PC-3 (cell line): ENCODE data around the gene SLC12A3. TPM values are rescaled to one million over a fixed set of nuclear protein-coding genes. Genes with fewer than 3 reads are reported as not detected.

Experiments
- ATAC-seq: fragments of 200-7000 bp; cut with Tn5 transposase; 2 replicates; pipeline ENCODE4 v1.9.1; 2020; ENCODE audit warnings: mild to moderate bottlenecking, moderate library complexity
- BruUV-seq: library from RNA; stranded (reverse); fragments of 400-500 nt; replicated peaks from 2 replicates; lab custom pipeline; 2021; lab: Mats Ljungman, UMichigan
- CTCF ChIA-PET: fragments of 300-600 bp; sonication (Branson Sonifier 250); formaldehyde crosslinking; loops from one replicate; lab custom pipeline; 2022; ENCODE audit warnings: antibody characterized with exemption; lab: Charles Lee
- POLR2A ChIA-PET: fragments of 300-600 bp; sonication (Branson Sonifier 250); formaldehyde crosslinking; loops from one replicate; lab custom pipeline; 2022; ENCODE audit warnings: antibody characterized with exemption; ENCODE audit not compliant: unreplicated experiment; lab: Charles Lee
- DNase-seq: peaks from one replicate; pipeline ENCODE4 v3.0.0-alpha.2; 2015
- H2AFZ ChIP-seq: fragments of 300-600 bp; sonication (generic); 2 replicates; pipeline ENCODE4 v1.6.0; 2016; ENCODE audit warnings: antibody characterized with exemption, low read length
- H3F3A ChIP-seq: fragments of 300-600 bp; sonication (generic); one replicate; pipeline ENCODE4 v1.6.0; 2017; ENCODE audit warnings: antibody characterized with exemption, low read length, control low read depth, mild to moderate bottlenecking; ENCODE audit not compliant: unreplicated experiment
- H3K27ac ChIP-seq: fragments of 300-600 bp; sonication (generic); 2 replicates; pipeline ENCODE4 v1.5.1; 2016; ENCODE audit warnings: mild to moderate bottlenecking, low read length
- H3K27me3 ChIP-seq: fragments of 300-600 bp; sonication (generic); 2 replicates; pipeline ENCODE4 v1.6.1; 2016; ENCODE audit warnings: low read length, mixed read lengths
- H3K36me3 ChIP-seq: fragments of 300-600 bp; sonication (generic); 2 replicates; pipeline ENCODE4 v1.6.1; 2016; ENCODE audit warnings: low read depth, mixed run types, low read length, mixed read lengths
- H3K4me1 ChIP-seq: fragments of 300-600 bp; sonication (generic); 2 replicates; pipeline ENCODE4 v1.5.1; 2016; ENCODE audit warnings: low read length; ENCODE audit not compliant: insufficient read depth
- H3K4me2 ChIP-seq: fragments of 300-600 bp; sonication (generic); 2 replicates; pipeline ENCODE4 v1.6.0; 2016; ENCODE audit warnings: low read length
- H3K4me3 ChIP-seq: fragments of 300-600 bp; sonication (generic); 2 replicates; pipeline ENCODE4 v1.5.1; 2016; ENCODE audit warnings: mild to moderate bottlenecking, low read length, mixed read lengths
- H3K79me2 ChIP-seq: fragments of 300-600 bp; sonication (generic); 2 replicates; pipeline ENCODE4 v1.6.1; 2017; ENCODE audit warnings: low read length, mixed read lengths
- H3K9ac ChIP-seq: fragments of 300-600 bp; sonication (generic); 2 replicates; pipeline ENCODE4 v1.6.0; 2016; ENCODE audit warnings: mild to moderate bottlenecking, low read length
- H3K9me2 ChIP-seq: fragments of 300-600 bp; sonication (generic); replicated peaks from 2 replicates; pipeline ENCODE4 v1.6.1; 2016; ENCODE audit warnings: mixed run types, low read length, mixed read lengths
- H3K9me3 ChIP-seq: fragments of 300-600 bp; sonication (generic); 2 replicates; pipeline ENCODE4 v1.6.1; 2016; ENCODE audit warnings: low read length, mixed read lengths
- H4K20me1 ChIP-seq: fragments of 300-600 bp; sonication (generic); 2 replicates; pipeline ENCODE4 v1.6.1; 2016; ENCODE audit warnings: low read length, mixed read lengths
- EZH2 ChIP-seq: fragments of 300-600 bp; sonication (generic); IDR thresholded peaks from one replicate; pipeline ENCODE4 v1.6.1; 2017; ENCODE audit warnings: antibody characterized with exemption, mild to moderate bottlenecking, low read length; ENCODE audit not compliant: unreplicated experiment
- EZH2phosphoT487 ChIP-seq: fragments of 300-600 bp; sonication (generic); IDR thresholded peaks from 2 replicates; pipeline ENCODE4 v1.6.1; 2018; ENCODE audit warnings: mild to moderate bottlenecking, antibody characterized with exemption, low read length, borderline replicate concordance
- intact Hi-C: fragments of 100-400 bp; cut with micrococcal nuclease; formaldehyde crosslinking; loops from 2 replicates; pipeline ENCODE4 v1.9.0; 2023
- total RNA-seq: library from RNA; depleted of rRNA; stranded (reverse); fragments of >200 nt; gene quantifications from 2 replicates; pipeline ENCODE4 v1.2.3, GENCODE V29; 2014
- TF ChIP-seq, protein P1 (sequence below): fragments of 300-600 bp; sonication (generic); conservative IDR thresholded peaks from 2 replicates; pipeline ENCODE4 v1.5.1; 2017; ENCODE audit warnings: antibody characterized with exemption, low read depth, mild to moderate bottlenecking, low read length

SLC12A3 gene
- total RNA-seq, 1 experiment from 2014 or later = not detected

- H3K4me1 ChIP-seq = peaks cover 36% of the 10 kb centered on the region
- no TSS peak for BruUV-seq
These were observed 16.7 kb upstream of the SLC12A3 start for GRCh38 chr16:56848029-56848936.

DNA sequence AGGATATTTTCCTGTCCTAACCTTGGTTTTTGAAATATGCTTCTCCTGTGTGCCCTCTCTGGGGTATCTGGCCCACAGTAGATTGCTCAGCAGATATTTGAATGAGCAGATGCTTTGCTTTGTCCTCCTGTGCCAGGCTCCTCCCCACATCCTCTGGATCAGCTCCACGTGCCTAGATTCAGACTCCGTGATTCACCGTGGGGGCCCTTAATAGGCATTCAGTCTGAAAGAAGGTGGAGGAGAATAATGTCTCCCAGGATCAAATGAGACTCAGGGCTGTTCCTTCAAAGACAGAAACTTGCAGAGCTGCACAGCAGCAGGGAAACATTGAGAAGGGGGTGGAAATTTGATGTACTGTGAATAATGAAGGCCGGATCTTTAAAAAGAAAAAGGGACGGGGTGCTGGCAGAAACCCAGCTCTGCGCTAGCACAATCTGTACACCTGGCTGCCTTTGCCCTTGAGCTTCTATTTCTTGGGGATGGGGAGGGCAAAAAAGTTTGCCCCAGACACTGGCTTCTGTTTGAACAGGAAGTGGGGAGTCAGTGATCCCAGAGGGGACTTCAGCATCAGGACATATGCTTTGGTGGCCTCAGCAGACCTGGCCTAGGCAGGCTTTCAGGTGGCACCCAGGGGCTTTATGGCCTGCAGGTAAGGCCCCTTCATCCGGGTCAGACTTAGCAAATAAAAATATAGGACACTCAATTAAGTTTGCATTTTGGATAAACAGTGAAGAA lies 15.9 kb upstream of the SLC12A3 start:
- BruUV-seq = no TSS peak
- Histone ChIP-seq H3K9ac (peak overlapping the region; percentile 38; the same call in 1 of the 2 replicates), H3K9me2 (no peaks in the 10 kb centered on the region), H2AFZ (0 out of 2 replicates have a peak overlapping the region, but pooled peaks have one; percentile 18), H3K4me1 (peaks cover 36% of the 10 kb centered on the region), H3K79me2 (no peaks in the 10 kb centered on the region), H3K36me3 (no peaks in the 10 kb centered on the region; the same call in 1 of the 2 replicates), H3K4me2 (peak overlapping the region; percentile 20), H3F3A (no peaks in the 10 kb centered on the region), H3K27me3 (no peaks in the 10 kb centered on the region), H3K9me3 (no peaks in the 10 kb centered on the region), H4K20me1 (no peaks in the 10 kb centered on the region), H3K4me3 (no peak overlapping the region), H3K27ac (peak overlapping the region; percentile 67)
- ChIA-PET POLR2A (no interaction called here), CTCF (no interaction called here)
- TF ChIP-seq EZH2phosphoT487 (no peak), EZH2 (no peak)
- TF ChIP-seq, protein P1, sequence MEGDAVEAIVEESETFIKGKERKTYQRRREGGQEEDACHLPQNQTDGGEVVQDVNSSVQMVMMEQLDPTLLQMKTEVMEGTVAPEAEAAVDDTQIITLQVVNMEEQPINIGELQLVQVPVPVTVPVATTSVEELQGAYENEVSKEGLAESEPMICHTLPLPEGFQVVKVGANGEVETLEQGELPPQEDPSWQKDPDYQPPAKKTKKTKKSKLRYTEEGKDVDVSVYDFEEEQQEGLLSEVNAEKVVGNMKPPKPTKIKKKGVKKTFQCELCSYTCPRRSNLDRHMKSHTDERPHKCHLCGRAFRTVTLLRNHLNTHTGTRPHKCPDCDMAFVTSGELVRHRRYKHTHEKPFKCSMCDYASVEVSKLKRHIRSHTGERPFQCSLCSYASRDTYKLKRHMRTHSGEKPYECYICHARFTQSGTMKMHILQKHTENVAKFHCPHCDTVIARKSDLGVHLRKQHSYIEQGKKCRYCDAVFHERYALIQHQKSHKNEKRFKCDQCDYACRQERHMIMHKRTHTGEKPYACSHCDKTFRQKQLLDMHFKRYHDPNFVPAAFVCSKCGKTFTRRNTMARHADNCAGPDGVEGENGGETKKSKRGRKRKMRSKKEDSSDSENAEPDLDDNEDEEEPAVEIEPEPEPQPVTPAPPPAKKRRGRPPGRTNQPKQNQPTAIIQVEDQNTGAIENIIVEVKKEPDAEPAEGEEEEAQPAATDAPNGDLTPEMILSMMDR = no peak
- intact Hi-C loops = no loop called here
- ATAC-seq = peak; percentile 45
- peak; percentile 64 for DNase-seq

More at GRCh38 chr16:56848029-56848936, 16.7 kb upstream of the SLC12A3 start:
- Histone ChIP-seq H3F3A (no peaks in the 10 kb centered on the region), H3K4me2 (peak overlapping the region; percentile 20), H3K9me3 (no peaks in the 10 kb centered on the region), H2AFZ (0 out of 2 replicates have a peak overlapping the region, but pooled peaks have one; percentile 18), H3K36me3 (no peaks in the 10 kb centered on the region; the same call in 1 of the 2 replicates), H3K9me2 (no peaks in the 10 kb centered on the region), H3K79me2 (no peaks in the 10 kb centered on the region), H4K20me1 (no peaks in the 10 kb centered on the region), H3K27me3 (no peaks in the 10 kb centered on the region), H3K4me3 (no peak overlapping the region), H3K9ac (peak overlapping the region; percentile 24; the same call in 1 of the 2 replicates), H3K27ac (peak overlapping the region; percentile 67)
- ATAC-seq (peak; percentile 77), DNase-seq (peak; percentile 70)
- ChIA-PET CTCF (no interaction called here), POLR2A (no interaction called here)
- no peak for TF ChIP-seq EZH2
- intact Hi-C loops = no loop called here
